HG02642 (cell line): Measurements from ENCODE around the gene MRPL36.

Experiments
- ATAC-seq: cut with Tn5 transposase; IDR thresholded peaks from one replicate; pipeline ENCODE4 v1.9.1; 2021; ENCODE audit warnings: mild to moderate bottlenecking; ENCODE audit not compliant: unreplicated experiment, poor library complexity

MRPL36 gene

GRCh38 chr5:1756481-1756880 lies 43.2 kb downstream of the MRPL36 start:
- ATAC-seq = no peak

- ATAC-seq = no peak
These were observed 44.2 kb downstream of the MRPL36 start for GRCh38 chr5:1755321-1755949.

- no peak for ATAC-seq
These were observed 45.0 kb downstream of the MRPL36 start for GRCh38 chr5:1754531-1755220.

- no peak for ATAC-seq
These were observed 46.1 kb downstream of the MRPL36 start for GRCh38 chr5:1753490-1753889.

- no peak for ATAC-seq
These were observed 46.8 kb downstream of the MRPL36 start for GRCh38 chr5:1752881-1753280.

- no peak for ATAC-seq
These were observed 47.5 kb downstream of the MRPL36 start for GRCh38 chr5:1751864-1752822.

- no peak for ATAC-seq
These were observed 48.4 kb downstream of the MRPL36 start for GRCh38 chr5:1751026-1751863.

GRCh38 chr5:1750469-1750868 lies 49.2 kb downstream of the MRPL36 start:
- ATAC-seq = no peak

GRCh38 chr5:1749346-1750124 lies 50.1 kb downstream of the MRPL36 start:
- ATAC-seq = no peak

- ATAC-seq = no peak
These were observed 50.8 kb downstream of the MRPL36 start for GRCh38 chr5:1748845-1749244.
